GM21423 (cell line): ENCODE measurements around the gene PPM1A.
A peak's percentile ranks its signal among the peaks of the same experiment; 100 is the strongest.

Experiments used
- ATAC-seq: cut with Tn5 transposase; IDR thresholded peaks from one replicate; pipeline ENCODE4 v1.9.1; 2021; ENCODE audit warnings: mild to moderate bottlenecking, moderate library complexity; ENCODE audit not compliant: unreplicated experiment

The PPM1A gene

GRCh38 chr14:60248697-60249318 lies at the start of gene PPM1A:
Gene PPM1A, plus strand, starts transcription at chr14:60249221. Its CDS starts 33,483 bp downstream, at chr14:60282704.
- ATAC-seq, result peak; percentile 68

- ATAC-seq, result no peak
Observed at GRCh38 chr14:60199321-60199720, 49.7 kb upstream of the PPM1A start.

- peak; percentile 79 for ATAC-seq
Observed at GRCh38 chr14:60204104-60204842, 44.7 kb upstream of the PPM1A start.

- ATAC-seq, result peak; percentile 53
Observed at GRCh38 chr14:60204843-60205774, 43.9 kb upstream of the PPM1A start.

- no peak for ATAC-seq
Observed at GRCh38 chr14:60206249-60206670, 42.8 kb upstream of the PPM1A start.

GRCh38 chr14:60206837-60207533 lies 42.0 kb upstream of the PPM1A start:
- peak; percentile 21 for ATAC-seq

- no peak for ATAC-seq
Observed at GRCh38 chr14:60210703-60211102, 38.3 kb upstream of the PPM1A start.

GRCh38 chr14:60211153-60211552 lies 37.9 kb upstream of the PPM1A start:
- no peak for ATAC-seq

- ATAC-seq, result peak; percentile 90
Observed at GRCh38 chr14:60212503-60213371, 36.3 kb upstream of the PPM1A start.

GRCh38 chr14:60214003-60214402 lies 35.0 kb upstream of the PPM1A start:
- no peak for ATAC-seq

- no peak for ATAC-seq
Observed at GRCh38 chr14:60214415-60215126, 34.5 kb upstream of the PPM1A start.

GRCh38 chr14:60215127-60215444 lies 33.9 kb upstream of the PPM1A start:
- ATAC-seq, result no peak

- ATAC-seq, result no peak
Observed at GRCh38 chr14:60215520-60216420, 33.3 kb upstream of the PPM1A start.

- ATAC-seq, result no peak
Observed at GRCh38 chr14:60217713-60218112, 31.3 kb upstream of the PPM1A start.

GRCh38 chr14:60220084-60220483 lies 28.9 kb upstream of the PPM1A start:
- peak; percentile 60 for ATAC-seq

- ATAC-seq, result no peak
Observed at GRCh38 chr14:60220917-60221316, 28.1 kb upstream of the PPM1A start.

GRCh38 chr14:60221457-60221856 lies 27.6 kb upstream of the PPM1A start:
- ATAC-seq, result peak; percentile 39

- ATAC-seq, result no peak
Observed at GRCh38 chr14:60222820-60223219, 26.2 kb upstream of the PPM1A start.
